HUES64 (cell line): ENCODE measurements around the gene UBE2H.
A peak's percentile ranks its signal among the peaks of the same experiment; 100 is the strongest.

ENCODE experiments used
- H3K27ac ChIP-seq: 2 replicates; pipeline ENCODE4 v1.7.0; 2013; ENCODE audit warnings: low read depth, low read length, inconsistent platforms
- H3K27me3 ChIP-seq: 2 replicates; pipeline ENCODE4 v1.6.1; 2013; ENCODE audit warnings: mild to moderate bottlenecking, low read length; ENCODE audit not compliant: insufficient read depth
- H3K36me3 ChIP-seq: 2 replicates; pipeline ENCODE4 v1.6.1; 2013; ENCODE audit warnings: mild to moderate bottlenecking, low read length; ENCODE audit not compliant: insufficient read depth
- H3K4me1 ChIP-seq: 2 replicates; pipeline ENCODE4 v1.6.1; 2013; ENCODE audit warnings: mild to moderate bottlenecking, low read length, moderate library complexity; ENCODE audit not compliant: insufficient read depth
- H3K4me3 ChIP-seq: 2 replicates; pipeline ENCODE4 v1.5.1; 2013; ENCODE audit warnings: mild to moderate bottlenecking, low read length, moderate library complexity
- H3K9ac ChIP-seq: 2 replicates; pipeline ENCODE4 v1.6.1; 2013; ENCODE audit warnings: mild to moderate bottlenecking, low read depth, low read length
- H3K9me3 ChIP-seq: 2 replicates; pipeline ENCODE4 v1.6.1; 2013; ENCODE audit warnings: low read depth, low read length; ENCODE audit not compliant: insufficient read depth
- WGBS: fragments of 150-250, 120-280 bp; methylation state at CpG from one replicate; pipeline ENCODE4 v1.1.7; 2013; ENCODE audit warnings: missing lambda C conversion rate; 5-methylcytosine and 5-hydroxymethylcytosine counted together

The UBE2H gene

GRCh38 chr7:129855935-129856717, 96.6 kb downstream of the UBE2H start:
- Histone ChIP-seq H3K9ac (no peak overlapping the region), H3K36me3 (peaks cover 12% of the 10 kb centered on the region), H3K4me3 (no peak overlapping the region), H3K9me3 (no peaks in the 10 kb centered on the region), H3K27ac (no peak overlapping the region), H3K4me1 (peaks cover 24% of the 10 kb centered on the region), H3K27me3 (no peaks in the 10 kb centered on the region)
- WGBS, result 94% methylated on average over 5 of the region's 5 CpGs

DNA sequence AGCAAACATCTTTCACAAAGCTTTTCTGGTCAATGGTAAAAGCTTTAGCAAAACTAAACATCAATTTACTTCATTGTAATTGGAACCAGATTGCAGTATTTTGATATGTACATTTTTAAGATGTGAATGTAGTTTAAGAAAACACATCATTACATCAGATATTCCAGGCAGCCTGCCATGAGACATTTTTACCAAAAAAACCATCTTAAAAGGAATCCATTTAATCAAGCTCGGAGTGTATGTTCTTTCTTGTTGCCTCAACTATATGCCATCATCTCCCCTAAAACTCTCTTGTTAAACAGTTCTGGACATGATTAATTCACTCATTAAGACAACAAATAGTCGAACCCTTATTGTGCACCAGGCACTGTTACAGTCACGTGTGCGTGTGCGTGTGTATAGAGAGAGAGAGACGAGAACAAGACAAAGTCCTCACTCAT, 97.5 kb downstream of the UBE2H start:
- 98% methylated on average over 4 of the region's 6 CpGs for WGBS
- Histone ChIP-seq H3K9me3 (no peaks in the 10 kb centered on the region), H3K4me1 (peaks cover 25% of the 10 kb centered on the region), H3K36me3 (peaks cover 12% of the 10 kb centered on the region), H3K27ac (no peak overlapping the region), H3K4me3 (no peak overlapping the region), H3K27me3 (no peaks in the 10 kb centered on the region), H3K9ac (no peak overlapping the region)

DNA sequence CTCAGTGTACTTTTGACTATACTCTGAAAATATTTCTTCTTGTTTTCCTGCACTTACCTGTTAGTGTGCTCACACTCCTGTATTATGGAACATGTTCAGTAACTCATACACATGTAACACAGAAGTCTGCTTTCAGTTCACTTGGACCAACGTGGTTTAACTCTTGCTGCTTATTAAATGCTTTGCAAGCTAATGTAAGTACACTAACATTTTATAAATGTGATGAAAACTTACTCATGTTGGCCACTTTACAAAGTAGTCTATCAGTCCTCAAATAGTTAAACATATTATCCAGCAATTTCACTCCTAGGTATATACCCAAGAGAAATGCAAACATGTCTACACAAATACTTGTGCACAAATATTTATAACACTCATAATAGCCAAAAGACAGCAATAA, 98.4 kb downstream of the UBE2H start:
- Histone ChIP-seq H3K4me3 (no peak overlapping the region), H3K27ac (no peak overlapping the region), H3K9ac (no peak overlapping the region), H3K4me1 (peaks cover 25% of the 10 kb centered on the region), H3K27me3 (no peaks in the 10 kb centered on the region), H3K36me3 (peaks cover 12% of the 10 kb centered on the region), H3K9me3 (no peaks in the 10 kb centered on the region)
- WGBS, result 100% methylated on average over 1 of the region's 1 CpG

GRCh38 chr7:129853661-129854268, 99.0 kb downstream of the UBE2H start:
- Histone ChIP-seq H3K4me3 (no peak overlapping the region), H3K9ac (no peak overlapping the region), H3K4me1 (peaks cover 25% of the 10 kb centered on the region), H3K27ac (no peak overlapping the region), H3K36me3 (peaks cover 12% of the 10 kb centered on the region), H3K9me3 (no peaks in the 10 kb centered on the region), H3K27me3 (no peaks in the 10 kb centered on the region)
- 84% methylated on average over 5 of the region's 6 CpGs for WGBS

GRCh38 chr7:129851809-129852208, 101.0 kb downstream of the UBE2H start:
- Histone ChIP-seq H3K36me3 (peaks cover 11% of the 10 kb centered on the region), H3K27me3 (no peaks in the 10 kb centered on the region), H3K4me1 (peaks cover 21% of the 10 kb centered on the region), H3K4me3 (no peak overlapping the region), H3K9me3 (no peaks in the 10 kb centered on the region), H3K9ac (no peak overlapping the region), H3K27ac (no peak overlapping the region)
- 94% methylated on average over 3 of the region's 3 CpGs for WGBS

GRCh38 chr7:129851174-129851573, 101.6 kb downstream of the UBE2H start:
- Histone ChIP-seq H3K27me3 (no peaks in the 10 kb centered on the region), H3K9me3 (no peaks in the 10 kb centered on the region), H3K27ac (no peak overlapping the region), H3K4me1 (peaks cover 26% of the 10 kb centered on the region), H3K36me3 (peaks cover 7% of the 10 kb centered on the region; the same call in 1 of the 2 replicates), H3K9ac (no peak overlapping the region), H3K4me3 (no peak overlapping the region)
- 100% methylated on average over 4 of the region's 5 CpGs for WGBS

- Histone ChIP-seq H3K9ac (no peak overlapping the region), H3K27ac (no peak overlapping the region), H3K4me3 (no peak overlapping the region), H3K9me3 (no peaks in the 10 kb centered on the region), H3K36me3 (no peaks in the 10 kb centered on the region), H3K4me1 (peaks cover 34% of the 10 kb centered on the region), H3K27me3 (no peaks in the 10 kb centered on the region)
- WGBS, result 91% methylated on average over 2 of the region's 2 CpGs
Observed at GRCh38 chr7:129848436-129848835, 104.3 kb downstream of the UBE2H start.

DNA sequence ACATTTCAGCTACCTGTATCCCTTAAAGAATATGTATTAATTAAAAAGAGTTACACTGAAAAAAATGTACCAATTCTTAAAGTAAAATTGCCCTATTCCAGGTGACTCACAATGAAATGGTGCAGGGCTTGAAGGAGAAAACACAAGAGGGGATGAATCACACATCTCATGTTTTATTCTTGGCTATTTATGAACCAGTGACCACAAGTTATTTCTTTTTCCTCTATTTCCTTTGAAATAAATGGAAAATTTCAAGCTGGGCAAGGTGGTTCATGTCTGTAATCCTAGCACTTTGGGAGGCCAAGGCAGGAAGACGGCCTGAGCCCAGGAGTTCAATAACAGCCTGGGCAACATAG, 106.8 kb downstream of the UBE2H start:
- Histone ChIP-seq H3K27ac (no peak overlapping the region), H3K4me1 (peaks cover 30% of the 10 kb centered on the region), H3K36me3 (no peaks in the 10 kb centered on the region), H3K9ac (no peak overlapping the region), H3K27me3 (no peaks in the 10 kb centered on the region), H3K9me3 (no peaks in the 10 kb centered on the region), H3K4me3 (no peak overlapping the region)
- 92% methylated on average over 1 of the region's 1 CpG for WGBS

GRCh38 chr7:129845178-129845971, 107.4 kb downstream of the UBE2H start:
- Histone ChIP-seq H3K4me1 (peaks cover 33% of the 10 kb centered on the region), H3K9me3 (no peaks in the 10 kb centered on the region), H3K4me3 (no peak overlapping the region), H3K36me3 (no peaks in the 10 kb centered on the region), H3K27ac (0 out of 2 replicates have a peak overlapping the region, but pooled peaks have one; percentile 27), H3K9ac (no peak overlapping the region), H3K27me3 (no peaks in the 10 kb centered on the region)
- WGBS, result 90% methylated on average over 3 of the region's 3 CpGs

DNA sequence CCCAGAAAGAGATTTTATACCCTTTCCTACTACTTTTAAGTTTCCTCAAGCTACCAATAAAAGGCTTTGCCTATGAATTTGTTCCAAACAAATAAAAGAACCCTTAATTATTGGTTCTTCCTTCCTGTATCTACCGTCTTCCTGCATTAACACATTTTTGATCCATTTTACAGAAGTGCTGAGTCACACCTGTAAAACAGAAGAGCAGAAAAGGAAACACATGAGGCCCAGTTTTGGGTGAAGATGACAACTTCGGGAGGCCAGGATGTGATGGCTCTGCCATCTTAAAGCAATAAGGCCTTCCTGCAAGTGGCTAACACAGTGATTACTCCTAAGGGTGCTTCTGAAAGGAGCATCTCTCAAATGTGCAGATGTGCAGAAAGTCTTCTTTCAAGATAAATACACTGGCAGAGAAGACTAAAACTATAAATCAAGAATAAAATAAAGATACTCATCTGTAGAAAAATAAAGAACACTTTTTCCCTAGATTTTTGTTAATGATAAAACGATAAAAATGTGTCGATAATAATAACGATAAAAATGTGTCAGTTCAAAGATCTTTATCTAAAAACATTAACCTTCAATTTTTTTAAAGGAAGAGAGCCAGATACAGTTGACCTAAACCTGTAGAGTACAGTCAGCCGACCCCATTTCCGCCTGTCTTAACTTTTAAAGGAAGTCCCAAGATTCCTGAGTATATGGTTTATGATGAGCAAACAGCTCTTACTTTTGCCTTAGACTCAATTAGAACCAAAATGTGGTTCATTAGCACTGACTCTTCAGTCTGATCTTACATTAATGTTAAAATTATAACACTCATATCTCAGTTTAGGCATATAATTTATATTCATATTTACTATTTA, 108.6 kb downstream of the UBE2H start:
- H3K27me3 ChIP-seq, result no peaks in the 10 kb centered on the region
- peak overlapping the region; percentile 92 for H3K27ac ChIP-seq
- 61% methylated on average over 4 of the region's 7 CpGs for WGBS
- H3K4me3 ChIP-seq, result peak overlapping the region; percentile 6
- H3K9ac ChIP-seq, result peak overlapping the region; percentile 47
- peaks cover 2% of the 10 kb centered on the region; the same call in 1 of the 2 replicates for H3K36me3 ChIP-seq
- H3K9me3 ChIP-seq, result no peaks in the 10 kb centered on the region
- H3K4me1 ChIP-seq, result peaks cover 33% of the 10 kb centered on the region
